Stimulated activated effector memory CD8-positive, alpha-beta T cell treated with anti-CD3 and anti-CD28 coated beads, Interleukin-12 subunit alpha, Interleukin-12 subunit beta, amount 100 ng/mL, for 72 hours (primary cell): Measurements from ENCODE around the gene SLC6A19.
A peak's percentile ranks its signal among the peaks of the same experiment; 100 is the strongest.

Source experiments
- ATAC-seq: fragments of 150-1000 bp; cut with Tn5 transposase; 2 replicates; pipeline ENCODE4 v1.10.0; 2021
- DNase-seq, 2 donors: peaks; one replicate each; pipeline ENCODE4 v3.0.0; 2021 to 2022; ENCODE audit warnings: low spot score in 2 of 2
- H3K27ac Mint-ChIP-seq: one replicate; pipeline ENCODE4 v1.8.0; 2022; ENCODE audit warnings: mild to moderate bottlenecking, mixed read lengths
- H3K36me3 Mint-ChIP-seq: one replicate; pipeline ENCODE4 v1.8.0; 2022; ENCODE audit warnings: mild to moderate bottlenecking, mixed read lengths
- H3K4me1 Mint-ChIP-seq: one replicate; pipeline ENCODE4 v1.8.0; 2022; ENCODE audit warnings: mixed read lengths
- H3K4me3 Mint-ChIP-seq: one replicate; pipeline ENCODE4 v1.8.0; 2022; ENCODE audit warnings: mild to moderate bottlenecking, mixed read lengths
- H3K9me3 Mint-ChIP-seq: one replicate; pipeline ENCODE4 v1.8.0; 2022; ENCODE audit warnings: mixed read lengths

SLC6A19 gene

DNA sequence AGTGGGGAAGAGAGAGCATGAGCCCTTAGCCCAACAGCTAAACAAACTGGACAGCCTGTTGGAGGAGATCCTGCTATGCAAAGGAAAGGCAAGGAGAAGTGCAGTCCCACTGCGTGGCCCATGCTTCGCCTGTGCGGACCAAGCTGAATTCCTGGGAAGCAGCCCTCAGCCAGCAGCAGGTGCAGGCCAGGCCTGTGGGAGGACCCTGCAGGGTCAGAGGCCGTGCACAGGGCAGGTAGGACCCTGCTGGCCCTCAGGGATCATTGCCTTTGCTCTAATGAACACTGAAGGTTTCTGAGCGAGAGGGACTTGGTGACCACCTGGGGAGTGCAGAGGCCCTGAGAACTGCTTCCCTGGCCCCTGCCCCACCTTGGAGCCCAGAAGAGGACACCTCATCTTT lies 6.0 kb upstream of the SLC6A19 start:
- DNase-seq (no peak), ATAC-seq (no peak)
- no peaks in the 10 kb centered on the region for H3K4me1 Mint-ChIP-seq

DNA sequence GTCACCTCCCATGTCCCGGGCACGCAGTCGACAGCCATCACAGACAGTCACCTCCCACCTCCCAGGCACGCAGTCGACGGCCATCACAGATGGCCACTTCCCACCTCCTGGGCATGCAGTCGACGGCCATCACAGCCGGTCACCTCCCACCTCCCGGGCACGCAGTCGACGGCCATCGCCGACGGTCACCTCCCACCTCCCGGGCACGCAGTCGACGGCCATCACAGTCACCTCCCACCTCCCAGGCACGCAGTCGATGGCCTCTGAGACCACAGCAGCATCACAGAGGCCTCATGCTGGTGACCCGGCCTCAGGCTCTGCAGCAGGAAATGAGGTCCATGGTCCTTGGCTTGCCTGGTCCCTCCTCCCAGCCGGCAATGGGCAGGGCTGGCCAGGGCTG lies 5.5 kb upstream of the SLC6A19 start:
- ATAC-seq (no peak), DNase-seq (no peak)
- H3K9me3 Mint-ChIP-seq: no peaks in the 10 kb centered on the region
- H3K36me3 Mint-ChIP-seq: no peaks in the 10 kb centered on the region
- no peak overlapping the region for H3K4me3 Mint-ChIP-seq
- no peaks in the 10 kb centered on the region for H3K4me1 Mint-ChIP-seq
- no peak overlapping the region for H3K27ac Mint-ChIP-seq

More for the DNA sequence above, 6.0 kb upstream of the SLC6A19 start:
- H3K27ac Mint-ChIP-seq: no peak overlapping the region
- H3K36me3 Mint-ChIP-seq: no peaks in the 10 kb centered on the region
- H3K4me3 Mint-ChIP-seq: no peak overlapping the region
- no peaks in the 10 kb centered on the region for H3K9me3 Mint-ChIP-seq

DNA sequence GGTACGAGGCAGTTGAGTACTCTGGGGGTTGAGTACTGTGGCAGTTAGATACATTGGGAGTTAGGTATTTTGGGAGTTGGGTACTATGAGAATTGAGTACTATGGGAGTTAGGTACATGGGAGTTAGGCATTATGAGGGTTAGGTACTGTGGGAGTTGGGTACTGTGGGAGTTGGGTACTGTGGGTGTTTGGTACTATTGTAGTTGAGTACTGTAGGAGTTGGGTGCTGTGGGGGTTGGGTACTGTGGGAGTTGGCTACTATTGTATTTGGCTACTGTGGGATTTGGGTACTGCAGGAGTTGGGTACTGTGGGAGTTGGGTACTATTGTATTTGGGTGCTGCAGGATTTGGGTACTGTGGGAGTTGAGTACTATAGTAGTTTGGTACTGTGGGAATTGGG lies 4.8 kb upstream of the SLC6A19 start:
- Mint-ChIP-seq H3K4me1 (no peaks in the 10 kb centered on the region), H3K4me3 (no peak overlapping the region), H3K36me3 (no peaks in the 10 kb centered on the region), H3K9me3 (no peaks in the 10 kb centered on the region), H3K27ac (no peak overlapping the region)
- ATAC-seq (no peak), DNase-seq (no peak)

DNA sequence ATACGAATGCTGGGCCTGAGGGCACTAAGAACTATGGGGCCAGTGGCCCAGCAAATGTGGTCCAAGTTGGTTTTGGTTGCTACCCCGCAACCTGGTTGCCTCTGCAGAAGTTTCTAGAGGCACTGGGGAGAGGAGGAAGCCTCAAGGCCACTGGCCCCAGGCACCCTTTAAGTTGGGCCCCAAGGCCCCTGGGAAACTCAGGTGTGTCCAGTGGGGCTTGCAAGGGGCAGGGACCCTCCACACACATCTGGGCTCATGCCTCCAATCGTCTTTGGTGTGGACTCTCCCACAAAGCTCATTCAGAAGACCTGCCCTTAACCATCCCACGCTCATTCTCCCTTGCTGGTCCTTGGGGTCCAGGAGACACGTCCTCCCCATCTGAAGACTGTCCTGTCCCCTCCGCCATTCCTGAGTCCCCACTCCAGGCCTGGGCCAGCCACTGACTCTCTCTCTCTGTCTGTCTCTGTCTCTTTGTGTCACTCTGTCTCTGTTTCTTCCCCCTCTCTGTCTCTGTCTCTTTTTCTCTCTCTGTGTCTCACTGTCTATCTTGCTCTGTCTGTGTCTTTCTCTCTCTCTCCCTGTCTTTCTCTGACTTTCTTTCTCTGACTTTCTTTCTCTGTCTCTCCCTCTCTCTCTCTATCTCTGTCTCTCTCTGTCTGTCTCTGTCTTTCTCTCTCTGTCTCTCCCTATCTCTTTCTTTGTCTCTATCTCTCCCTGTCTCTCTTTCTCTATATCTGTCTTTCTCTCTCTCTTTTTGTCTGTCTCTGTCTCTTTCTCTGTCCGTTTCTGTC lies 3.3 kb upstream of the SLC6A19 start:
- H3K4me1 Mint-ChIP-seq: no peaks in the 10 kb centered on the region
- no peak for DNase-seq

DNA sequence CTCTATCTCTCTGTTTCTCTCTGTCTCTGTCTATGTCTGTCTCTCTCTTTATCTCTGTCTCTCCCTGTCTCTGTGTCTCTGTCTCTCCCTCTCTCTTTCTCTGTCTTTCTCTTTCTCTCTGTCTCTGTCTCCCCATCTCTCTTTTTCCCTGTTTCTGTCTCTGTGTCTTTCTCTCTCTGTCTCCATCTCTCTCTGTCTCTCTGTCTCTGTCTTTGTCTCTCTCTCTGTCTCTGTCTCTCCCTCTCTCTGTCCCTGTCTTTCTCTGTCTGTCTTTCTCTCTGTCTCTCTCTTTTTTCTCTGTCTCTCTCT lies 2.1 kb upstream of the SLC6A19 start:
- H3K9me3 Mint-ChIP-seq: no peaks in the 10 kb centered on the region
- no peak overlapping the region for H3K27ac Mint-ChIP-seq
- H3K36me3 Mint-ChIP-seq: no peaks in the 10 kb centered on the region
- H3K4me3 Mint-ChIP-seq: no peak overlapping the region
- H3K4me1 Mint-ChIP-seq: no peaks in the 10 kb centered on the region
- no peak for DNase-seq
- ATAC-seq: no peak

More for the DNA sequence above, 3.3 kb upstream of the SLC6A19 start:
- Mint-ChIP-seq H3K36me3 (no peaks in the 10 kb centered on the region), H3K4me3 (no peak overlapping the region), H3K9me3 (no peaks in the 10 kb centered on the region), H3K27ac (no peak overlapping the region)
- ATAC-seq: no peak

DNA sequence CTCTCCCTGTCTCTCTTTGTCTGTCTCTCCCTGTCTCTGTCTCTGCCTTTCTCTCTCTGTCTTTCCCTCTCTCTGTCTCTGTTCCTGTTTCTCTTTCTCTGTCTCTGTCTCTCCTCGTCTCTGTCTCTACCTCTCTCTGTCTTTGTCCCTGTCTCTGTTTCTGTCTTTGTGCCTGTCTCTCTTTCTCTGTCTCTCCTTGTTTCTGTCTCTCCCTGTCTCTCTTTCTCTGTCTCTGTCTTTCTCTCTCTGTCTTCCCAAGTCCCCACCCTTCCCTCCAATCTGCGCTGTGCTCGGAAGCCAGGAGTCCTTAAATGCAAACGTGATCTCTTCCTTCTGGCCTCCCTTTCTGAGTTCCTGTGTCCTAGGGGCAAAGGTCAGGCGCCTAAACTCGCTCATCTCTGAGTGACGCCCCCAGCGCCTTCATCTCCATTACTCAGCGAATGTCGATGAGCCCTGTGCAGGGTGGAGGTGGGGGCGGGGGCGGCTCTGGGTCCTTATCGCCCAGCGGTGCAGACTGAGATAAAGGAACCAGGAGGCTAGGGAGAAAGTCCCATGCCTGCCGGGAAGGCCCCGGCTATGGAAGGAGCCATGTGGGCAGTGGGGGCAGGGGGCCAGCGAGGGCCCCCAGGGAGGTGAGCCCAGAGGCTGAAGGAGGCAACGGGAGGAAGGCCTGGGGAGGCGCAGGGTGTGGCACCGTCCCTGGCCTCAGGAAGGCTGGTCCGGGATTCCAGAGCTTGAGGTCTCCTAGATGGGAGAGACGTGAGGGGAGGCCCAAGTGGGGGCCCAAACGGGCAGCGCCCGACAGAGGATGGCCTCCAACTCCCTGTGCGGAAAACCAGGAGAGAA lies 1.5 kb upstream of the SLC6A19 start:
- Mint-ChIP-seq H3K27ac (no peak overlapping the region), H3K9me3 (no peaks in the 10 kb centered on the region), H3K36me3 (no peaks in the 10 kb centered on the region), H3K4me3 (no peak overlapping the region), H3K4me1 (no peaks in the 10 kb centered on the region)
- no peak for DNase-seq
- no peak for ATAC-seq

DNA sequence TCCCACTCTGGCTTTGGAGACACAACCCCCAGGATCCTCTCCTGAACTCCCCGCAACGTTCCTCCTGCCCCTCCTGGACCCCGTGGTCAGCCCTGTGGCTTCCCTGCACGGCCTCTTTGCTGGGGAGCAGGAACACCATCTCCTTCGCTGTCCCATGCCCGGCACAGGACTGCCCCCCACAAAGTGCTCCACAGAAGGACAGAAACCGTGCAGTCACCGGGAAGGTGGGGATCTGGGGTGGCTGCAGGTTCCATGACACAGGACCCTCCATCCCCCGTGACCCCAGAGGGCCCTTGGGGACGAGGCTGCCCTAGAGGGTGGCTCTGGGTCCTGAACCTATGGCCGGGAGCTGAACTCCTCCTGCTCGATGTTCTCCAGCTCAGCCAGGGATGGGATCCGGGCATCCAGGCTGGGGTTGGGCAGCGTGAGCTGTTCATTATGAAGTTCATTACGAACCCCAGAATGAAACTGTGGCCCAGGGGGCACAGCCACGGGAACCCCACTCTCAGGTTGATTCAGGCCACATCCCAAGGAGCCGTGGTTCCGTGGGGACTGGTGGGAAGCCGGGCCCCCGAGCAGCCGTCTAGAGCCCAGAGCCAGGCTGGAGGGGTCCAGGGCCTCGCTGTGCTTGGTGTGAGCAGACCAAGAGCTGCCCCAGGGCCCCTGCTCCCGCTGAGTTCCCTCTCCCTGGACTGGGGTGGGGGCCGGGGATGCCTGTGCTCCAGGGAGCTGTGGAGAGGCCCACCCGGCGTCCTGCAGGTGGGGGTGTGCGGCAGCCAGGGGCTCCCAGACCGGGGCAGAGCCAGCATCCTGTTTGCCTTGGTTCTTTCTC lies 684 bp upstream of the SLC6A19 start:
- Mint-ChIP-seq H3K4me1 (no peaks in the 10 kb centered on the region), H3K27ac (no peak overlapping the region), H3K36me3 (no peaks in the 10 kb centered on the region), H3K9me3 (no peaks in the 10 kb centered on the region), H3K4me3 (no peak overlapping the region)
- ATAC-seq (no peak), DNase-seq (no peak)

DNA sequence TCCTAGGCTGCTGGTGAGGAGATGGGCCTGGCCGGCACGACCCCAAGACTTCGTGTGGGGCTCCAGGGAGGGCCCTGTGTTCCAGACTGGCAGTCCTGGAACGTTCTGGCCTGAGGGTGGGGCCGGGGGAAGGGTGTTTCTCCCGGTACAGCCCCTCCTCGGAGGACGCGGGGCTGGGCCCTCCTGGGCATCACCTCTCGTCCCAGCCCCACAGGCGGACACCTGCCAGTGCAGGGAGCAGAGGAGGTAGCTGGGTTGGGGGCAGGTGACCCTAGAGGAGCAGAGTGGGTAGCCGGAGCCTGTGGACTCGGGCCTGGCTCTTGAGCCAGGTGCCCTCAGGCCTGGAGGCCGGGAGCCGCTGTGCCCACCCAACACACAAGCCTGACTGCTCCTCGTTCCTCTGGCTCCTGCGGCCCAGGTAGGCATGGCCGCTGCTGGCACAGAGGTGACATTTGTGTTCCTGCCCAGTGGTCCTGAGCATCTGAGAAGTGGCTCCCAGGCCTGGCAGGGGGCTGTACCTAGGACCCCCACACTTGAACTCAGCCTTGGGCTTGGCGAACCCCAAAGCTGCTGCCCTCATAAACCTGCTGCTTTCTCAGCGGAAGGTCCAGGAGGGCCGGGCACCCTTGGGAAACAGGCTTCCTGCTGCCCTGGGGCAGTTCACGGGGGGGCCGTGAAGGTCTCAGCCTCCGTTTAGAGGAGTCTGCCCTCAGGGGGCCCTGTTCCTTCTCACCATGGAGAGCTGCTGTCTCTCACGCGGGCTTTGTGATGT lies 817 bp downstream of the SLC6A19 start:
- ATAC-seq (no peak), DNase-seq (no peak)
- Mint-ChIP-seq H3K36me3 (no peaks in the 10 kb centered on the region), H3K4me1 (no peaks in the 10 kb centered on the region), H3K27ac (no peak overlapping the region), H3K4me3 (no peak overlapping the region), H3K9me3 (no peaks in the 10 kb centered on the region)

DNA sequence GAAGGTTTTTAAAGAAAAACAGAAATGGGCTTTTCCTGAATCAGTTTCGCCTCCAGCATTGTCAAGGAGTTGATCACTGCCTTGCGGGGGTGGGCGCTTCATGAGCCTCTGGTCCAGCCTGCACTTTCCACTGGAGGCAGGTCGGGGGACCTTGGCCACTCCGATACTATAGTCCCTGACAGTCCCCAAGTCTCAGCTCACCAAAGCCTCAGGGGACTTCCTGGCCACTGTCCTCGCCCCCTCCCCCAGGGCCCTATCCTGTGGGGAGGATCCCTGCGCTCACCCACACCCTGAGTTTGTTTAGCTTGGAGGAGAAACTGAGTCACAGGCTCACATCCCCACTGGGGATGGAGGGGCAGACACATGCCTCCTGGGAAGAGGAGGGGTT lies 1.4 kb downstream of the SLC6A19 start:
- Mint-ChIP-seq H3K27ac (no peak overlapping the region), H3K9me3 (no peaks in the 10 kb centered on the region), H3K4me3 (no peak overlapping the region), H3K4me1 (no peaks in the 10 kb centered on the region), H3K36me3 (no peaks in the 10 kb centered on the region)
- ATAC-seq (no peak), DNase-seq (no peak)

DNA sequence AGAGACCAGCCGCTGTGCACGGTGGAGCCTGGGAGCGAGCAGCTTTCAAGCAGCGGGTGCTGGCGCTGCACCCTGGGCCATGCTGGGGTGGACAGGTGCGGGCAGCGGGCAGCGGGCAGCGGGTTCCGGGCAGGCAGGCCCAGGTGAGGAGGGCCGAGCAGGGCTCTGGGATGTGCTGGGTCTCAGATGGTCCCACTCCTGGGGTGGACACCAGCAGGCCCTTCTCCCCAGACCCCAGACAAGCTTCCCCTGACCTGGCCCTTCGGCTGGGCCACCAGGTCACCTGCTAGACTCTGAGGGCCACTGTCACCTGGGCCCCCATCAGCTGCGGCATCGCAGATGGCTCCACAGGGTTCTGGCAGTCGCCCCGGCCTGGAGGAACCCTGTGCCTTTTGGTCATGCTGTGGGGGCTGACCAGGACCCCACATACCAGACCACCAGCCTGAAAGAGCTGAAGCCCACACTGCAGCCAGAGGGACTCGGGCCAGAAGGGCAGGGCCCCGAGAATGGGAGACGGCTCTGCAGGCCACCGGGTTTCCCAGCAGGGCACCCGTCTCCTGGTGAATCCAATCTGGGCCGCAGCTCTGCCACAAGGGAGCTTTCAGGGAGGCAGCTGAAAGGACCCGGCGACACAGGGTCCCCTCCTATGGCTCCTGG lies 2.0 kb downstream of the SLC6A19 start:
- Mint-ChIP-seq H3K36me3 (no peaks in the 10 kb centered on the region), H3K4me1 (no peaks in the 10 kb centered on the region), H3K27ac (no peak overlapping the region), H3K4me3 (no peak overlapping the region), H3K9me3 (no peaks in the 10 kb centered on the region)
- DNase-seq (no peak), ATAC-seq (peak; percentile 3)

DNA sequence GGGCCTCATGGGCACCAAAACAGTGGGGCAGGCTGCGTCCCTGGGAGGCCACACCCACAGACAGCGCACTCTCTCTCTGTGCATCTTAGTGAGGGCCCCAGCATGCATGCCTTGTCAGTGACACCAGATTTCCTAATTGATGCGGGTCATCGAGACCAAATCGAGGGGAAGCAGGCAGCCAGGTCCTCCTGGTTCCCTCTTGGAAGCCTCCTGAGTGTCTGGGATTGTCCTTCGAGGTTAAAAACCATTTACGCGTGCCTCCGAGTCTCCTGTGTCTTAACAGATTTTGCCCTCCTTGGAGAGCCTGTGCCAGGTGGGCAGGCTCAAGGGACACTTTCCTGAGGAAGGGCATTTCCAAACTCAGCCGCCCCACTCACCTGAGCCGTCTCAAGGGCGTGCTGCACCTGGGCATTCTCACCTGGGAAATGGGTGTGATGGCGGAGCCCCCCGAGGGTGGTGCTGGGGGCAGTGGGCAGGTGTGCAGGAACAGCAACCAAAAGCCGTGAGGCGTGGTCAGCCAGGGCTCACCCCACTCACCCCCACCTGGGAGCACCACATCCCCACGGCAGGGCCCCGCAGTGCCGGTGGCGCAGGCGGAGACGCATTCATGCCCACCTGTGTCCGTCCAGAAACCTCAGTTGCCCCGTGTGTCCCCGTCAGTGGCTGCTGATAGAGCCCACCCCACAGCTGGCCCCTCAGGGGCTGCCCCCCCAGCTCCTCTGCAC lies 2.7 kb downstream of the SLC6A19 start:
- H3K4me3 Mint-ChIP-seq: no peak overlapping the region
- H3K27ac Mint-ChIP-seq: no peak overlapping the region
- no peaks in the 10 kb centered on the region for H3K9me3 Mint-ChIP-seq
- DNase-seq (no peak), ATAC-seq (no peak)
- H3K36me3 Mint-ChIP-seq: no peaks in the 10 kb centered on the region
- no peaks in the 10 kb centered on the region for H3K4me1 Mint-ChIP-seq

DNA sequence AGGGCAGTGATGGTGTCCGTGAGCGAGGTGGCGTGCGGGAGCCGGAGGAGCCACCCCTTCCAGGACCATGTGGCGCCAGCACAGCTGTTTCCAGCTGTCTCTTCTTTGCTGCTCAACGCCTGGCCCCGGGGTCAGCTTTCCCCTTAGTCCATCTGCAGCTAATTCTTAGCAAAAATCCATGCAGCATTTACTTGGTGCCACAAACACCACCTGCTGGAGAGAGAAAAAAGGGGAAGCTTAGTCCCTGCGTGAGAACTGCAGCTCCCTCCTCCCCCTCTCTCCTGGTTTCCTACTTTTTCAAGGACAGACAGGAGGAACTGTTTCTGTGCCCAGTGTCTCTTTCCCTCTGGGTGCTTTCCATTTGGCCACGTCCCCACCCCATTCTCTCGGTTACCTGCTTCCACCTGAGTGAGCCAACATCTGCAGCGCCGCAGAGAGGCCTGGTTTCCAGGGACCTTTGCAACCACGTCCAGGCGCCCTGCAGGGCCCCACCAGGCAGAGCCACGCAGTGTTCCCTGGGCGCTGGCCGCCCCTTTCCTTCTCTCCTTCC lies 3.4 kb downstream of the SLC6A19 start:
- no peak overlapping the region for H3K27ac Mint-ChIP-seq
- ATAC-seq (no peak), DNase-seq (no peak)
- no peak overlapping the region for H3K4me3 Mint-ChIP-seq
- H3K9me3 Mint-ChIP-seq: no peaks in the 10 kb centered on the region
- H3K4me1 Mint-ChIP-seq: no peaks in the 10 kb centered on the region
- H3K36me3 Mint-ChIP-seq: no peaks in the 10 kb centered on the region

DNA sequence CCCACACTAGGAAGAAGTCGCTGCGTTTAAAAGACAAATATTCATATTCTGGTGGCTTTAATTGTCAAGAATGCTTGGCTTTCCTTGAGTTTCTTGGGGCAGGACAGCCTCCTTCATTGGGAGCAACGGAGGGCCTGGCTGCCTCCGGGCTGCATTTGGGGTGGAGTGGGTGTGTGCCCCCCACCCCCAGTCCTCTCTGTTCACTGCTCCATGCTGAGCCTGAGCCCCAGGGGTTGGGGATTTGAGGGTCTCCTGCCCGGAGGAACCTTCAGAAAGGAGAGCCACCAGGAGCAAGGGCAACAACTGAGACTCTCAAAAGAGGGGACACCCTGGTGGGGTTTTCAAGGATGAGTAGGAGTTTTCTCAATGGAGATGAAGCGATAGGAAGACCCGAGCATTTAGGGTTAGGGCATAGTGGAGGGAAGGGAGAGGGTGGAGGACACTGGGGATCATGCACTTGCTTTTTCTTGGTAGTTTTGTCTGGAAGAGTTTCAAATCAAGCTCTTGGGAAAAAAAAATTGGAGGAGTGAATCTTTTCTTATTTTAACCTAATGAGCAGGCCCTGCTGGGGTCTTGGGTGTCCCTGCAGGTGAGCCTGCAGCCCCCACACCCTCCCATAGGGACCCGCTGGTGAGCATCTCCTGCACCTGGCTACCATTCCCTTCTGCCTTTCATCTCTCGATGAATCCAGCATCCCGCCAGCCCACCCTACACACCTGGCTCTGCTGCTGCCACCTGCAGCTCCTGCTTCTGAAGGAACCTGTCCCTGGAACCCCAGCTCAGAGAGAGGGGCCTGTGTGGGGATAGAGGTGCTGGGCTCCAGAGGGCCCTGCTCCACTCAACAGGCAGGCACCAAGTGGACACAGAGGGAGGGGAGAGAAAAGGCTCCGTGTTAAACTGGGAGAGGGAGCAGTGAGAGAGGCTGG lies 4.1 kb downstream of the SLC6A19 start:
- ATAC-seq (no peak), DNase-seq (no peak)
- no peaks in the 10 kb centered on the region for H3K9me3 Mint-ChIP-seq
- no peak overlapping the region for H3K4me3 Mint-ChIP-seq
- H3K4me1 Mint-ChIP-seq: no peaks in the 10 kb centered on the region
- H3K27ac Mint-ChIP-seq: no peak overlapping the region
- H3K36me3 Mint-ChIP-seq: no peaks in the 10 kb centered on the region
